ENCODE results near the gene NELL1. TPM values are rescaled to one million over a fixed set of nuclear protein-coding genes. Genes with fewer than 3 reads are reported as not detected.

The NELL1 gene
- total and polyA plus RNA-seq, 2 donors from 2014 or later, result 0.31 to 14.8 TPM

DNA sequence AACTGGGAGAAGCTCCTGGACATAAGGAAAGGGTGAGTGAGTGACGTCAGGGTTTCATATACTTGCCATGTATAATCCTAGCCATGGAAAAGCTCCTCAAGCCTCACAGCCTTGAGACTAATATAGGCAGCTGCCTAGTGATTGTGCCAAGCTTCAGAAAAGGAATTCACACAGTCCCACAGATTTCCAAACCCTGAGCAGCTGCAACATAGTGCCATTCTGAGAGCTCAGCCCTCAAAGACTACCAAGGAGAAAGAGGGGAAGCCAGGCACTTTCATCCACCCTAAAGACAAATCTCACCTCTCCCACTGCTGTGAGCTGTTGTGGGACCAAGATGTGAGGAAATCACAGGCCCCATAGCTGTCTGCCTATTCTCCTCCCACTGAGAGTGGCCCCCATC, 815.6 kb downstream of the NELL1 start:
- no peak overlapping the region for H3K27ac ChIP-seq (ENCODE audit: low read depth in 2 of 2, low read length in 2 of 2)
- DNase-seq, result no peak
- H3K36me3 ChIP-seq (ENCODE audit: control insufficient read depth in 2 of 3, insufficient read depth in 3 of 3, low read length in 3 of 3), result no peaks in the 10 kb centered on the region
- H3K4me1 ChIP-seq (ENCODE audit: control insufficient read depth in 2 of 3, insufficient read depth in 2 of 3, low read depth in 1 of 3, low read length in 3 of 3), result no peaks in the 10 kb centered on the region
- no peak for TF ChIP-seq CTCF (IDR thresholded peaks at IDR 0.05; ENCODE audit: borderline replicate concordance, extremely low read depth, insufficient read depth)
- H3K27me3 ChIP-seq (ENCODE audit: control insufficient read depth, insufficient read depth, low read length), result no peaks in the 10 kb centered on the region
- no peak overlapping the region for H3K9ac ChIP-seq (ENCODE audit: low read length in 3 of 3)
- no peak overlapping the region for H3K4me3 ChIP-seq (ENCODE audit: low read length in 3 of 3)
- no peak for FAIRE-seq
- intact Hi-C loops (cut with DNase I), result no loop called here
- no peaks in the 10 kb centered on the region for H3K9me3 ChIP-seq (ENCODE audit: control insufficient read depth in 2 of 3, insufficient read depth in 1 of 3, low read length in 3 of 3)

DNA sequence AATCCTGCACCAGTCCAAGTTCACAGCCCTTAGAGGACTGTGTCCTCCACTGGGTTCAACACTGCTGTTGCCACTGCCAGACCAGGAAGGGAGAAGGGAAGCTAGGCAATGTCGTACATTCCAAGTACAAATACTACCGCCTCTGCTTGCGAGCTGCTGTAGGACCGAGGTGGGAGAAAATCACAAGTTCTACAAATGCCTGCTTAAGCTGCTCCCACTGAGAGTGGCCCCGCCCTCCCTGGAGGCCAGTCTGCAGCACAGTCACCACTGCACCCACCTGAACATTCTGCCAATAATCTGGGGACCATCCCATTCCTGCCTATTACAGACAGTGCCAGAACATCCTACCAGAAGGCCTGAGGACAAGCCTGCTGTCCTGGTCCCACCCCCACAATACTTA, 816.0 kb downstream of the NELL1 start:
- H3K9me3 ChIP-seq (ENCODE audit: control insufficient read depth in 2 of 3, insufficient read depth in 1 of 3, low read length in 3 of 3), result peaks cover 0 to 3% (median 0%) of the 10 kb centered on the region in 3 donors
- DNase-seq (no peak), FAIRE-seq (no peak)
- no peak overlapping the region for H3K27ac ChIP-seq (ENCODE audit: low read depth in 2 of 2, low read length in 2 of 2)
- no peaks in the 10 kb centered on the region for H3K27me3 ChIP-seq (ENCODE audit: control insufficient read depth, insufficient read depth, low read length)
- no peak overlapping the region for H3K9ac ChIP-seq (ENCODE audit: low read length in 3 of 3)
- no peak for TF ChIP-seq CTCF (IDR thresholded peaks at IDR 0.05; ENCODE audit: borderline replicate concordance, extremely low read depth, insufficient read depth)
- intact Hi-C loops (cut with DNase I), result no loop called here
- H3K36me3 ChIP-seq (ENCODE audit: control insufficient read depth in 2 of 3, insufficient read depth in 3 of 3, low read length in 3 of 3), result no peaks in the 10 kb centered on the region
- H3K4me3 ChIP-seq (ENCODE audit: low read length in 3 of 3), result no peak overlapping the region
- no peaks in the 10 kb centered on the region for H3K4me1 ChIP-seq (ENCODE audit: control insufficient read depth in 2 of 3, insufficient read depth in 2 of 3, low read depth in 1 of 3, low read length in 3 of 3)

GRCh38 chr11:21489416-21490115, 820.2 kb downstream of the NELL1 start:
- DNase-seq, result no peak
- Histone ChIP-seq H3K9me3 (ENCODE audit: control insufficient read depth in 2 of 3, insufficient read depth in 1 of 3, low read length in 3 of 3) (peaks cover 0 to 4% (median 0%) of the 10 kb centered on the region in 3 donors), H3K4me3 (ENCODE audit: low read length in 3 of 3) (no peak overlapping the region), H3K27ac (ENCODE audit: low read depth in 2 of 2, low read length in 2 of 2) (no peak overlapping the region), H3K9ac (ENCODE audit: low read length in 3 of 3) (no peak overlapping the region), H3K4me1 (ENCODE audit: control insufficient read depth in 2 of 3, insufficient read depth in 2 of 3, low read depth in 1 of 3, low read length in 3 of 3) (no peaks in the 10 kb centered on the region), H3K27me3 (ENCODE audit: control insufficient read depth, insufficient read depth, low read length) (no peaks in the 10 kb centered on the region), H3K36me3 (ENCODE audit: control insufficient read depth in 2 of 3, insufficient read depth in 3 of 3, low read length in 3 of 3) (no peaks in the 10 kb centered on the region)
- intact Hi-C loops (cut with DNase I), result no loop called here
- TF ChIP-seq CTCF (IDR thresholded peaks at IDR 0.05; ENCODE audit: borderline replicate concordance, extremely low read depth, insufficient read depth), result no peak
- no peak for FAIRE-seq

- Histone ChIP-seq H3K36me3 (ENCODE audit: control insufficient read depth in 2 of 3, insufficient read depth in 3 of 3, low read length in 3 of 3) (no peaks in the 10 kb centered on the region), H3K9ac (ENCODE audit: low read length in 3 of 3) (no peak overlapping the region), H3K4me1 (ENCODE audit: control insufficient read depth in 2 of 3, insufficient read depth in 2 of 3, low read depth in 1 of 3, low read length in 3 of 3) (no peaks in the 10 kb centered on the region), H3K27me3 (ENCODE audit: control insufficient read depth, insufficient read depth, low read length) (no peaks in the 10 kb centered on the region), H3K9me3 (ENCODE audit: control insufficient read depth in 2 of 3, insufficient read depth in 1 of 3, low read length in 3 of 3) (peaks cover 0 to 4% (median 0%) of the 10 kb centered on the region in 3 donors), H3K27ac (ENCODE audit: low read depth in 2 of 2, low read length in 2 of 2) (no peak overlapping the region), H3K4me3 (ENCODE audit: low read length in 3 of 3) (no peak overlapping the region)
- intact Hi-C loops (cut with DNase I), result no loop called here
- DNase-seq, result no peak
- no peak for TF ChIP-seq CTCF (IDR thresholded peaks at IDR 0.05; ENCODE audit: borderline replicate concordance, extremely low read depth, insufficient read depth)
- FAIRE-seq, result no peak
Observed at GRCh38 chr11:21492931-21493330, 823.5 kb downstream of the NELL1 start.

Measured in kidney (tissue), 14 donors.